Osteoblast (primary cell): ENCODE measurements around the gene ATG2B. TPM values are rescaled to one million over a fixed set of nuclear protein-coding genes. Genes with fewer than 3 reads are reported as not detected.

Experiments
- DNase-seq: peaks from one replicate; pipeline ENCODE4 v3.0.0; 2011; ENCODE audit warnings: low spot score, mixed read lengths; ENCODE audit not compliant: insufficient read length; ENCODE audit errors: missing footprints
- H2AFZ ChIP-seq: 2 replicates; pipeline ENCODE4 v1.6.0; 2011; ENCODE audit warnings: mild to moderate bottlenecking, low read length
- H3K27ac ChIP-seq: 2 replicates; pipeline ENCODE4 v1.5.1; 2011; ENCODE audit warnings: mild to moderate bottlenecking, low read depth, low read length, moderate library complexity
- H3K27me3 ChIP-seq: 2 replicates; pipeline ENCODE4 v1.6.0; 2012; ENCODE audit warnings: mild to moderate bottlenecking, control low read depth, inconsistent platforms, low read length, moderate library complexity; ENCODE audit not compliant: insufficient read depth
- H3K36me3 ChIP-seq: 2 replicates; pipeline ENCODE4 v1.5.1; 2011; ENCODE audit warnings: mild to moderate bottlenecking, low read length, control low read depth, moderate library complexity; ENCODE audit not compliant: insufficient read depth
- H3K4me1 ChIP-seq: 2 replicates; pipeline ENCODE4 v1.5.1; 2011; ENCODE audit warnings: mild to moderate bottlenecking, low read length, control low read depth, moderate library complexity; ENCODE audit not compliant: insufficient read depth
- H3K4me2 ChIP-seq: 2 replicates; pipeline ENCODE4 v1.6.0; 2011; ENCODE audit warnings: mild to moderate bottlenecking, low read length; ENCODE audit not compliant: insufficient read depth
- H3K4me3 ChIP-seq: fragments of 200-600 bp; sonication (generic); 3 replicates; pipeline ENCODE4 v1.5.1; 2012; ENCODE audit warnings: mild to moderate bottlenecking, low read length, inconsistent platforms; ENCODE audit not compliant: insufficient read depth
- H3K79me2 ChIP-seq: 2 replicates; pipeline ENCODE4 v1.6.0; 2012; ENCODE audit warnings: mild to moderate bottlenecking, low read length, control low read depth, inconsistent platforms; ENCODE audit not compliant: insufficient read depth
- H3K9me3 ChIP-seq: 2 replicates; pipeline ENCODE4 v1.5.1; 2011; ENCODE audit warnings: low read depth, low read length, control low read depth
- H4K20me1 ChIP-seq: 2 replicates; pipeline ENCODE4 v1.6.0; 2012; ENCODE audit warnings: mild to moderate bottlenecking, low read length, control low read depth; ENCODE audit not compliant: insufficient read depth
- total RNA-seq: library from RNA; depleted of rRNA; stranded (reverse); fragments of >200 nt; gene quantifications from 2 replicates; pipeline ENCODE4 v1.2.3, GENCODE V29; 2012
- TF ChIP-seq, protein P1 (sequence below): IDR thresholded peaks from 2 replicates; pipeline ENCODE4 v1.5.1; 2011; ENCODE audit warnings: mild to moderate bottlenecking, low read depth, low read length, moderate library complexity; ENCODE audit errors: extremely low read depth

The ATG2B gene
- total RNA-seq, 1 donor = 35.1 TPM

DNA sequence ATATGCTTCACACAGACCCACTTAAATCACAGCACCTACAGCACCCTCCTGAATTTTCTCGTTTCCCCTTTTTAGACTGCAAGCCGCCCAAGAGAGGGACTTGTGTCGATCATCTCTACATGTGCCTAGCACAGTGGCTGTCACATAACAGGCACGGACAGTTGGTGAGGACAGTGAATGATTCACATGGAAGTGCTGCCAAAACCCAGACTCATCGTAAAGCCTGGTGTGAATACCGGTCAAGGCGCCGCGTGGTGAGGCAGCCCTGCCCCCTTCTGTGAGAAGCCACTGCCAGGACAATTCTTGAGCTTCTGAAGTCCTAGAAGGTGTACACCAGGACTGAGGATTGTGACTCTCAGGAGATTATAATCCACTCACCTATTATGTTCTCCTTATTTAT lies 44.3 kb downstream of the ATG2B start:
- TF ChIP-seq, protein P1, sequence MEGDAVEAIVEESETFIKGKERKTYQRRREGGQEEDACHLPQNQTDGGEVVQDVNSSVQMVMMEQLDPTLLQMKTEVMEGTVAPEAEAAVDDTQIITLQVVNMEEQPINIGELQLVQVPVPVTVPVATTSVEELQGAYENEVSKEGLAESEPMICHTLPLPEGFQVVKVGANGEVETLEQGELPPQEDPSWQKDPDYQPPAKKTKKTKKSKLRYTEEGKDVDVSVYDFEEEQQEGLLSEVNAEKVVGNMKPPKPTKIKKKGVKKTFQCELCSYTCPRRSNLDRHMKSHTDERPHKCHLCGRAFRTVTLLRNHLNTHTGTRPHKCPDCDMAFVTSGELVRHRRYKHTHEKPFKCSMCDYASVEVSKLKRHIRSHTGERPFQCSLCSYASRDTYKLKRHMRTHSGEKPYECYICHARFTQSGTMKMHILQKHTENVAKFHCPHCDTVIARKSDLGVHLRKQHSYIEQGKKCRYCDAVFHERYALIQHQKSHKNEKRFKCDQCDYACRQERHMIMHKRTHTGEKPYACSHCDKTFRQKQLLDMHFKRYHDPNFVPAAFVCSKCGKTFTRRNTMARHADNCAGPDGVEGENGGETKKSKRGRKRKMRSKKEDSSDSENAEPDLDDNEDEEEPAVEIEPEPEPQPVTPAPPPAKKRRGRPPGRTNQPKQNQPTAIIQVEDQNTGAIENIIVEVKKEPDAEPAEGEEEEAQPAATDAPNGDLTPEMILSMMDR = no peak
- H4K20me1 ChIP-seq = no peaks in the 10 kb centered on the region
- H2AFZ ChIP-seq = no peak overlapping the region
- H3K4me1 ChIP-seq = no peaks in the 10 kb centered on the region
- H3K27ac ChIP-seq = no peak overlapping the region
- H3K27me3 ChIP-seq = no peaks in the 10 kb centered on the region
- no peak overlapping the region for H3K4me2 ChIP-seq
- H3K4me3 ChIP-seq = no peak overlapping the region
- H3K36me3 ChIP-seq = peaks cover 45% of the 10 kb centered on the region
- no peaks in the 10 kb centered on the region for H3K9me3 ChIP-seq
- no peak for DNase-seq
- no peaks in the 10 kb centered on the region for H3K79me2 ChIP-seq

DNA sequence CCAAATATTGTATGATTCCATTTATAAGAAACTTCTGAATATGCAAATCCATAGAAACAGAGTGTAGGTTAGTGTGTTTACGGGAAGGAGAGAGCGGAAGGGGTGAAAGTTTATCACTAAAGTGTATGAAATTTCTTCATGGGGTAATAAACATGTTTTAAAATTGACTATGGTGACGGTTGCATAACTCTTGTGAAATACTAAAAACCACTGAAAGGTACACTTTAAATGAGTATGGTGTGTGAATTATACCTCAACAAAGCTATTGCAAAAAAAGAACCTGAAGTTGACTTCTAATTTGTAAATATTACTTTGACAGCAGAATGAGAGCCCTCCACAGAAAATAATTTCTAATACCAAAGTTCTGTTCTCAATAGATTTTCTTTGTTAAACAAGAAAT lies 47.1 kb downstream of the ATG2B start:
- H3K27ac ChIP-seq = no peak overlapping the region
- TF ChIP-seq, protein P1 = no peak
- no peaks in the 10 kb centered on the region for H3K27me3 ChIP-seq
- H3K36me3 ChIP-seq = peaks cover 28% of the 10 kb centered on the region
- H4K20me1 ChIP-seq = no peaks in the 10 kb centered on the region
- H3K4me2 ChIP-seq = no peak overlapping the region
- H2AFZ ChIP-seq = no peak overlapping the region
- no peaks in the 10 kb centered on the region for H3K4me1 ChIP-seq
- DNase-seq = no peak
- no peaks in the 10 kb centered on the region for H3K79me2 ChIP-seq
- H3K4me3 ChIP-seq = no peak overlapping the region
- no peaks in the 10 kb centered on the region for H3K9me3 ChIP-seq

DNA sequence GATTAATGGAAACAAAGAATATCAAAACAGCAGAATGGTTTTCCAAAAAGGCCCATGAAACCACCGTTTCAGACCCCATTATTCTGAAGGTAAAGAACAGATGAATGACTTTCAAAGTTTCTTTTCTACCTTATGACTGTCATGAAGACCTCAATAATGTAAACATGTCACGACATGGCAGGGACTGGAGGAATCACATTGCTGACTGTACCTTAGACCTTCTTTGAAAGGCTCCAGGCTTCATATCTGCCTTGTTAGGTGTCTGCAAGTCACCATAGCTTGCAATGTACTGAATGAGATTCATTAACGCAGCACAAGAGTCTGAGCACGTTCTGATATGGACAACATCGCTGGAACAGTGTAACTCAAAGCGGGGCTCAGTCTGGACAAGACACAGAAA lies 52.2 kb downstream of the ATG2B start:
- H3K27ac ChIP-seq = no peak overlapping the region
- H3K9me3 ChIP-seq = no peaks in the 10 kb centered on the region
- H2AFZ ChIP-seq = no peak overlapping the region
- DNase-seq = no peak
- H3K4me2 ChIP-seq = no peak overlapping the region
- H3K4me3 ChIP-seq = no peak overlapping the region
- H3K36me3 ChIP-seq = peaks cover 21% of the 10 kb centered on the region
- no peaks in the 10 kb centered on the region for H3K27me3 ChIP-seq
- H3K4me1 ChIP-seq = no peaks in the 10 kb centered on the region
- no peaks in the 10 kb centered on the region for H4K20me1 ChIP-seq
- TF ChIP-seq, protein P1 = no peak
- H3K79me2 ChIP-seq = no peaks in the 10 kb centered on the region

DNA sequence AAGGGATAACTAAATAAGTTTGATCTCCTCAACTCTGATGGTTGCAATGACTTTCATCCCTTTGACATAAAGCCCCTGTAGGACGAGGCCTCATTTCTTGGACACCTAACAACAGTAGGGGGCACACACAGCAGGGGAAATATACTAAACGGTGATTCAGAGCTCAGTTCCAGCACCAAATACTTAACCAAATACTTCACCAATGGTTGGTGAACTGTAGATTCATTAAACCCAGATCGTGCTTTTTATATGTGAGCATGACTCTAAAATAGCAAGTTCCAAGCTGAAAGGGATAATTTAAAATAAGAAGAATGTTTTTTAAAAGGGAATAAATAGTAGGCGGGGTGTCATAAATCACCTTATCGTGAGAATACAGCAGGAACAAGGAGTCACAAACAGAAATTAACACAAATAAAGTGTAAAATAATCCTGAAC lies 53.2 kb downstream of the ATG2B start:
- Histone ChIP-seq H3K9me3 (no peaks in the 10 kb centered on the region), H4K20me1 (no peaks in the 10 kb centered on the region), H3K4me1 (no peaks in the 10 kb centered on the region), H3K4me2 (no peak overlapping the region), H3K79me2 (no peaks in the 10 kb centered on the region), H3K4me3 (no peak overlapping the region), H3K27me3 (no peaks in the 10 kb centered on the region), H3K36me3 (peaks cover 11% of the 10 kb centered on the region), H3K27ac (no peak overlapping the region), H2AFZ (no peak overlapping the region)
- no peak for DNase-seq
- TF ChIP-seq, protein P1 = no peak
